SK-N-MC (cell line): ENCODE results near the gene ST8SIA4.

Experiments used
- EZH2 ChIP-seq: fragments of 200-600 bp; sonication (generic); IDR thresholded peaks from one replicate; pipeline ENCODE4 v1.6.1; 2017; ENCODE audit warnings: antibody characterized with exemption
- POLR2AphosphoS5 ChIP-seq: IDR thresholded peaks from 2 replicates; pipeline ENCODE4 v1.6.1; 2012; ENCODE audit warnings: mild to moderate bottlenecking, low read depth, low read length, borderline replicate concordance

DNA sequence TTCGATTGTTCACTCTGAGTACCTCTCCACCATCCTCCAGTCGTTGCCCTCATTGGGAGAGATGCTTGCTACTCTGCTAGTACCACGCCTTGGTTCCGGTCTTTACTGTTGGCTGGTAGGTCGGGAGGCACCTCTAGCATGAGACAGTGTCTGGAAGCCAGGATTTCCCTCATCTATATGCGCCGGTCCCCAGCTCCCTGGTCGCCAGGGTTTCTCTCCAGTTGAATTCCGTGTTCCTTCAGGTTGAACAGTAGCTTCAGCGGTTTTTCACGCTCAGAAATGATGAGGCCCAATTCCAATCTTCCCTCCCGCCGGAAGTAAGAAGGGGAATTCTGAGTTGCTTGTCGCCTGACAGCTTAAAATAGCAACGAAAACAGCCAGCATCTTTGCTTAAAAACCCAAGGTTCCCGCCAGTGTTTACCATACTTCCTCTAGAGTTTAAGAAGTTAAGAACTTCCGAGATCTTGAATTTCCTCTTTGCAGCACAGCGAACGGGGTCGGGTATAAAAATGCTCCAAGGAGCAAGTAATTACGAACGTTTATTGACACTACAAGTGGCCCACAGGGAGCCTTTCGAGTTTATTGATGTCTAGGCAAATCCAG is 1.3 kb upstream of the ST8SIA4 start:
- TF ChIP-seq EZH2: no peak
- TF ChIP-seq POLR2AphosphoS5: no peak
